Measurements from ENCODE around the gene UPB1.
A peak's percentile ranks its signal among the peaks of the same experiment; 100 is the strongest.

The UPB1 gene

GRCh38 chr22:24502541-24502940 lies 7.4 kb downstream of the UPB1 start:
- no peak for DNase-seq (ENCODE audit: low read depth)
- no peak overlapping the region for H3K4me3 ChIP-seq (ENCODE audit: low read depth, low read length)
- TF ChIP-seq CTCF (IDR thresholded peaks at IDR 0.05; ENCODE audit: insufficient read depth, low read depth, low read length, missing control alignments): no peak

- H3K4me3 ChIP-seq (ENCODE audit: low read depth, low read length): peak overlapping the region; percentile 36
- peak; percentile 86 for DNase-seq (ENCODE audit: low read depth)
- TF ChIP-seq CTCF (IDR thresholded peaks at IDR 0.05; ENCODE audit: insufficient read depth, low read depth, low read length, missing control alignments): peak; percentile 78
Measured at GRCh38 chr22:24503137-24503842, 8.2 kb downstream of the UPB1 start.

- H3K4me3 ChIP-seq (ENCODE audit: low read depth, low read length): peak overlapping the region; percentile 36
- TF ChIP-seq CTCF (IDR thresholded peaks at IDR 0.05; ENCODE audit: insufficient read depth, low read depth, low read length, missing control alignments): no peak
- no peak for DNase-seq (ENCODE audit: low read depth)
Measured at GRCh38 chr22:24503843-24504338, 8.8 kb downstream of the UPB1 start.

- TF ChIP-seq CTCF (IDR thresholded peaks at IDR 0.05; ENCODE audit: insufficient read depth, low read depth, low read length, missing control alignments): no peak
- 0 out of 2 replicates have a peak overlapping the region, but pooled peaks have one; percentile 36 for H3K4me3 ChIP-seq (ENCODE audit: low read depth, low read length)
- DNase-seq (ENCODE audit: low read depth): no peak
Measured at GRCh38 chr22:24504540-24504939, 9.4 kb downstream of the UPB1 start.

GRCh38 chr22:24504956-24505736 lies 10.0 kb downstream of the UPB1 start:
- TF ChIP-seq CTCF (IDR thresholded peaks at IDR 0.05; ENCODE audit: insufficient read depth, low read depth, low read length, missing control alignments): no peak
- H3K4me3 ChIP-seq (ENCODE audit: low read depth, low read length): no peak overlapping the region; the same call in 1 of the 2 replicates
- DNase-seq (ENCODE audit: low read depth): no peak

GRCh38 chr22:24506802-24507438 lies 11.8 kb downstream of the UPB1 start:
- no peak overlapping the region for H3K4me3 ChIP-seq (ENCODE audit: low read depth, low read length)
- peak; percentile 54 for DNase-seq (ENCODE audit: low read depth)
- no peak for TF ChIP-seq CTCF (IDR thresholded peaks at IDR 0.05; ENCODE audit: insufficient read depth, low read depth, low read length, missing control alignments)
